GM12875 (cell line): ENCODE results near the gene PDK4.

Experiments
- H3K4me3 ChIP-seq: one replicate; pipeline ENCODE4 v1.5.1; 2011; ENCODE audit warnings: low read depth, low read length, control low read depth
- CTCF ChIP-seq: IDR thresholded peaks from 2 replicates; pipeline ENCODE4 v1.5.1; 2011; ENCODE audit warnings: low read depth, mild to moderate bottlenecking, control low read depth, inconsistent platforms, low read length, moderate library complexity, borderline replicate concordance; ENCODE audit not compliant: insufficient read depth

The PDK4 gene

GRCh38 chr7:95544171-95544570 lies 52.1 kb downstream of the PDK4 start:
- no peak for TF ChIP-seq CTCF
- no peak overlapping the region for H3K4me3 ChIP-seq

- no peak for TF ChIP-seq CTCF
These were observed 53.0 kb downstream of the PDK4 start for GRCh38 chr7:95543312-95543711.

GRCh38 chr7:95540366-95540765 lies 56.0 kb downstream of the PDK4 start:
- H3K4me3 ChIP-seq = no peak overlapping the region
- no peak for TF ChIP-seq CTCF

More at GRCh38 chr7:95543312-95543711, 53.0 kb downstream of the PDK4 start:
- no peak overlapping the region for H3K4me3 ChIP-seq

GRCh38 chr7:95539426-95539825 lies 56.9 kb downstream of the PDK4 start:
- TF ChIP-seq CTCF = no peak

GRCh38 chr7:95537468-95537867 lies 58.8 kb downstream of the PDK4 start:
- TF ChIP-seq CTCF = no peak
- H3K4me3 ChIP-seq = no peak overlapping the region

More at GRCh38 chr7:95539426-95539825, 56.9 kb downstream of the PDK4 start:
- H3K4me3 ChIP-seq = no peak overlapping the region

- no peak overlapping the region for H3K4me3 ChIP-seq
- no peak for TF ChIP-seq CTCF
These were observed 59.5 kb downstream of the PDK4 start for GRCh38 chr7:95536656-95537311.

GRCh38 chr7:95535662-95536061 lies 60.7 kb downstream of the PDK4 start:
- no peak for TF ChIP-seq CTCF
- H3K4me3 ChIP-seq = no peak overlapping the region
